ENCODE data around the gene HMOX1. TPM values are rescaled to one million over a fixed set of nuclear protein-coding genes. Genes with fewer than 3 reads are reported as not detected.
"Not testable (repeated sequence)": the region's sequence is repeated elsewhere in the genome, so short reads cannot be mapped to it uniquely, and the experiment has no call there.

The HMOX1 gene
- total RNA-seq, 4 donors from 2014 or later, result 11.4 to 131 (median 22.2) TPM

DNA sequence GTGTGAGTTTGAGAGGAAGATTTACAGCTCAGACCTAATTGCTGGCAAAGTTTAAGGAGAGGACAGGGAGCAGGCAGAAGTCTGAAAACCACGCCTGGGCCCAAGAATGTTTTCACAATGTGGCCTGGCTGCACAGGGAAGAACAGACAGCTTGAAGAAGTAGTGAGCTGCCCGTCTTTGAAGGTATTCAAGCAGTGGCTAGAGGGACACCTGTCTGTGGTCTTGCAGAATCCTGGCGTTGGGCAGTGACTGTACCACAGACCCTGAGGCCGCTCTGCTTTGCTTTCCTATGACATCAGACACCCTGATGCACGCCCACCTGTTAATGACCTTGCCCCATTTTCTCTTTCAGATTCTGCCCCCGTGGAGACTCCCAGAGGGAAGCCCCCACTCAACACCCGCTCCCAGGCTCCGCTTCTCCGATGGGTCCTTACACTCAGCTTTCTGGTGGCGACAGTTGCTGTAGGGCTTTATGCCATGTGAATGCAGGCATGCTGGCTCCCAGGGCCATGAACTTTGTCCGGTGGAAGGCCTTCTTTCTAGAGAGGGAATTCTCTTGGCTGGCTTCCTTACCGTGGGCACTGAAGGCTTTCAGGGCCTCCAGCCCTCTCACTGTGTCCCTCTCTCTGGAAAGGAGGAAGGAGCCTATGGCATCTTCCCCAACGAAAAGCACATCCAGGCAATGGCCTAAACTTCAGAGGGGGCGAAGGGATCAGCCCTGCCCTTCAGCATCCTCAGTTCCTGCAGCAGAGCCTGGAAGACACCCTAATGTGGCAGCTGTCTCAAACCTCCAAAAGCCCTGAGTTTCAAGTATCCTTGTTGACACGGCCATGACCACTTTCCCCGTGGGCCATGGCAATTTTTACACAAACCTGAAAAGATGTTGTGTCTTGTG, 12.5 kb downstream of the HMOX1 start:
- H3K4me3 ChIP-seq, result no peak overlapping the region
- no peaks in the 10 kb centered on the region for H3K4me1 ChIP-seq
- H3K27ac ChIP-seq, result no peak overlapping the region
- intact Hi-C loops (cut with DNase I; ENCODE audit: low total_unique reads) (no loop called here), in situ Hi-C loops (cut with MboI; ENCODE audit: low sequenced_read_pairs in 4 of 4) (no loop called here)
- no peaks in the 10 kb centered on the region for H3K27me3 ChIP-seq
- no peaks in the 10 kb centered on the region for H3K9me3 ChIP-seq
- no peak for TF ChIP-seq POLR2A (IDR thresholded peaks at IDR 0.05)
- TF ChIP-seq, protein P1, sequence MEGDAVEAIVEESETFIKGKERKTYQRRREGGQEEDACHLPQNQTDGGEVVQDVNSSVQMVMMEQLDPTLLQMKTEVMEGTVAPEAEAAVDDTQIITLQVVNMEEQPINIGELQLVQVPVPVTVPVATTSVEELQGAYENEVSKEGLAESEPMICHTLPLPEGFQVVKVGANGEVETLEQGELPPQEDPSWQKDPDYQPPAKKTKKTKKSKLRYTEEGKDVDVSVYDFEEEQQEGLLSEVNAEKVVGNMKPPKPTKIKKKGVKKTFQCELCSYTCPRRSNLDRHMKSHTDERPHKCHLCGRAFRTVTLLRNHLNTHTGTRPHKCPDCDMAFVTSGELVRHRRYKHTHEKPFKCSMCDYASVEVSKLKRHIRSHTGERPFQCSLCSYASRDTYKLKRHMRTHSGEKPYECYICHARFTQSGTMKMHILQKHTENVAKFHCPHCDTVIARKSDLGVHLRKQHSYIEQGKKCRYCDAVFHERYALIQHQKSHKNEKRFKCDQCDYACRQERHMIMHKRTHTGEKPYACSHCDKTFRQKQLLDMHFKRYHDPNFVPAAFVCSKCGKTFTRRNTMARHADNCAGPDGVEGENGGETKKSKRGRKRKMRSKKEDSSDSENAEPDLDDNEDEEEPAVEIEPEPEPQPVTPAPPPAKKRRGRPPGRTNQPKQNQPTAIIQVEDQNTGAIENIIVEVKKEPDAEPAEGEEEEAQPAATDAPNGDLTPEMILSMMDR (IDR thresholded peaks at IDR 0.05 in 4 of 5, conservative IDR thresholded peaks at IDR 0.05 in 1 of 5), result no peak
- ATAC-seq (no peak), DNase-seq (no peak)
- H3K36me3 ChIP-seq, result peaks cover 0 to 46% of the 10 kb centered on the region in 2 donors

DNA sequence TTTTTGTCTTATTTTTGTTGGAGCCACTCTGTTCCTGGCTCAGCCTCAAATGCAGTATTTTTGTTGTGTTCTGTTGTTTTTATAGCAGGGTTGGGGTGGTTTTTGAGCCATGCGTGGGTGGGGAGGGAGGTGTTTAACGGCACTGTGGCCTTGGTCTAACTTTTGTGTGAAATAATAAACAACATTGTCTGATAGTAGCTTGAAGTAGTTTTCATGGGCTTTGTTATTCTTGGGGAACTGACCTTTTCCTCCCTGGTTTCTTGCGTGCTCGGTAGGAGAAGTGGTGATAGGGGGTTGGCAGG, 13.1 kb downstream of the HMOX1 start:
- ATAC-seq, result no peak
- Histone ChIP-seq H3K36me3 (peaks cover 0 to 40% of the 10 kb centered on the region in 2 donors), H3K4me1 (peaks cover 0 to under 1% of the 10 kb centered on the region in 2 donors), H3K27me3 (no peaks in the 10 kb centered on the region), H3K4me3 (no peak overlapping the region), H3K27ac (no peak overlapping the region), H3K9me3 (no peaks in the 10 kb centered on the region)
- in situ Hi-C loops (cut with MboI; ENCODE audit: low sequenced_read_pairs in 4 of 4) (no loop called here), intact Hi-C loops (cut with DNase I; ENCODE audit: low total_unique reads) (no loop called here)
- DNase-seq, result no peak
- TF ChIP-seq, protein P1 (IDR thresholded peaks at IDR 0.05 in 4 of 5, conservative IDR thresholded peaks at IDR 0.05 in 1 of 5), result no peak
- TF ChIP-seq POLR2A (IDR thresholded peaks at IDR 0.05), result no peak

DNA sequence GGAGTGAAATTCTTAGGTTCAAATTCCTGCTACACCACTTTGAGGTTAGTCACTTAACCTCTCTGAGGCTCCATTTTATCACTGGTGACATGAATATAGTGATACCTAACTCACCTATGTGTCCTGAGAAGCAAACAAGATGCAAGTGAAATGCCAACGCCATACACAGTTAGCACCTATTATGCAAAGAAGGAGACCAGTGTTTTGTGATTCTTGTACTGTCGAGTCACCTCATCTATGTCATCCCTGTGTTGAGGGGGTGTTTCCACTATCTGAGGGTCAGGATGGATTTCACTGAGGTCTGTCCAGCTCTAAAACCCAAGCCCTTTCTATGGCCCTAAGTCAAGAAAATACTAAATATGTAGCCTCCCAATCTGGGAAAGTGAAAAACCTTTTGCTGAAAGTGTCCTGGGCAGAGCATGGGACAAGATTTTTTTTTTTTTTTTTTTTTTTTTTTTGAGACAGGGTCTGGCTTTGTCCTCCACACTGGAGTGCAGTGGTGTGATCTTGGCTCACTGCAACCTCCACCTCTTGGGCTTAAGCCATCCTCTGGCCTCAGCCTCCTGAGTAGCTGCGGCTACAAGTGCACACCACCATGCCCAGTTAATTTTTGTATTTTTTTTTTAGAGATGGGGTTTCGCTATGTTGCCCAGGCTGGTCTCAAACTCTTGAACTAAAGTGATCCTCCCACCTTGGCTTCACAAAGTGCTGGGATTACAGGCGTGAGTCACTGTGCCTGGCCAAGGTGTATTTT, 14.1 kb downstream of the HMOX1 start:
- Histone ChIP-seq H3K36me3 (peaks cover 0 to 34% of the 10 kb centered on the region in 2 donors), H3K27ac (no peak overlapping the region), H3K4me3 (no peak overlapping the region), H3K4me1 (peaks cover 5 to 7% of the 10 kb centered on the region in 2 donors), H3K9me3 (no peaks in the 10 kb centered on the region), H3K27me3 (no peaks in the 10 kb centered on the region)
- in situ Hi-C loops (cut with MboI; ENCODE audit: low sequenced_read_pairs in 4 of 4), result no loop called here
- intact Hi-C loops (cut with DNase I; ENCODE audit: low total_unique reads), result no loop called here
- DNase-seq (no peak), ATAC-seq (no peak)
- TF ChIP-seq POLR2A (IDR thresholded peaks at IDR 0.05), result no peak

DNA sequence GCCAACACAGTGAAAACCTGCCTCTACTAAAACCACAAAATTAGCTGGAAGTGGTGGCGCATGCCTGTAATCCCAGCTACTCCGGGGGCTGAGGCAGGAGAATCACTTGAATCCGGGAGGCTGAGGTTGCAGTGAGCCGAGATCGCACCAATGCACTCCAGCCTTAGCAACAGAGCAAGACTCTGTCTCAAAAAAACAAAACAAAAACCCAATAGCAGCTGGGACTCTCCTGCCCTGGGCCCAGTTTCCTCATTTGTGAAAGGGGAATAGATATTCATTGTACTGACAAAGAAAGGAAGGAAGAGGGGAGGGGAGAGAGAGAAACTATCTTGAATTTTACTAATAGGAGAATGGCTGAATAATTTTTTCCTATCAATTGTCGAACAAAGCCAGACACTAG, 15.7 kb downstream of the HMOX1 start:
- peaks cover 5 to 18% of the 10 kb centered on the region in 2 donors for H3K4me1 ChIP-seq
- DNase-seq; ATAC-seq; intact Hi-C loops (cut with DNase I; ENCODE audit: low total_unique reads); H3K4me3 ChIP-seq; in situ Hi-C loops (cut with MboI; ENCODE audit: low sequenced_read_pairs in 4 of 4); H3K9me3 ChIP-seq; H3K27me3 ChIP-seq: not testable (repeated sequence)
- peaks cover 0 to 22% of the 10 kb centered on the region in 2 donors for H3K36me3 ChIP-seq
- peak overlapping the region in 1 of 4 donors; percentile 15 for H3K27ac ChIP-seq

DNA sequence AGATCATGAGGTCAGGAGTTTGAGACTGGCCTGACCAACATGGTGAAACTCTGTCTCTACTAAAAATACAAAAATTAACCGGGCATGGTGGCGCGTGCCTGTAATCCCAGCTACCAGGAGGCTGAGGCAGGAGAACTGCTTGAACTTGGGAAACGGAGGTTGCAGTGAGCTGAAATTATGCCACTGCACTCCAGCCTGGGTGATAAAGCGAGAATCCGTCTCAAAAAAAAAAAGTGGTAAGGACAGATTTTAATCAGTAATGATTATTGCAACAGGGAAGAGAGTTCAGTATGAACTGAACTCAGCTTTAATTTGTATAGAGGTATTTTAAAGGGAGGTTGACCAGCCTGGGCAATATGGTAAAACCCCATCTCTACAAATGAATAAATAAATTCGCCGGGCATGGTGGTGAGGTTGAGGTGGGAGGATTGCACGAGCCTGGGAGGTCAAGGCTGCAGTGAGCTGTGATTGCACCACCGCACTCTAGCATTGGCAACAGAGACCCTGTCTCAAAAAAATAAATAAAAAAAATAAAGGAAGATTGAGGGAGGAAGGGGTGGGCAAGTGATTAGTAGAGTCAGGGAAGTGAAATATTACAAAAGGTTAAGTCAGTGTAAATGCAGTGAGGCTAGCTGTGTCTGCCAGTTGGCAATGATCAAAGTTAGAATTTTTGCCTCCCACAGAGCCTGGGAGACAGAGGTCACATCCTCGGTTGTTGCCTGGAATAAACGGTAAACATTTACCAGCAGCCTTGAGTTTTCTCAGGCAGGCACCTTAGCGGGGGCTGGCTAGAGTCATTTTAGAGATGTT, 16.4 kb downstream of the HMOX1 start:
- Histone ChIP-seq H3K4me3 (no peak overlapping the region), H3K27ac (no peak overlapping the region), H3K9me3 (no peaks in the 10 kb centered on the region), H3K36me3 (peaks cover 0 to 15% of the 10 kb centered on the region in 2 donors), H3K4me1 (peaks cover 5 to 18% of the 10 kb centered on the region in 2 donors), H3K27me3 (no peaks in the 10 kb centered on the region)
- DNase-seq (no peak), ATAC-seq (no peak)
- in situ Hi-C loops (cut with MboI; ENCODE audit: low sequenced_read_pairs in 4 of 4), result no loop called here
- intact Hi-C loops (cut with DNase I; ENCODE audit: low total_unique reads), result no loop called here
- TF ChIP-seq, protein P1 (IDR thresholded peaks at IDR 0.05 in 4 of 5, conservative IDR thresholded peaks at IDR 0.05 in 1 of 5), result no peak
- no peak for TF ChIP-seq POLR2A (IDR thresholded peaks at IDR 0.05)
